HepG2 (cell line): ENCODE results near the gene FZD4. TPM values are rescaled to one million over a fixed set of nuclear protein-coding genes. Genes with fewer than 3 reads are reported as not detected.

Experiments used
- ATAC-seq: fragments of 200-7000 bp; cut with Tn5 transposase; 3 replicates; pipeline ENCODE4 v1.9.1; 2020; ENCODE audit warnings: mild to moderate bottlenecking, moderate library complexity
- BruUV-seq: library from RNA; stranded (reverse); fragments of 400-500 nt; replicated peaks from 2 replicates; lab custom pipeline; 2021; lab: Mats Ljungman, UMichigan
- CTCF ChIA-PET: fragments of 300-600 bp; formaldehyde crosslinking; extraction: SDS; loops from one replicate; lab custom pipeline; 2021; ENCODE audit warnings: low total read pairs, inconsistent platforms, low intra/inter-chr PET ratio; lab: Yijun Ruan, JAX
- POLR2A ChIA-PET: fragments of 350-600 bp; sonication (Branson Sonifier 250); formaldehyde crosslinking; loops from one replicate; lab custom pipeline; 2020; ENCODE audit warnings: antibody characterized with exemption, inconsistent platforms; lab: Yijun Ruan, JAX
- DNase-seq: peaks from one replicate; pipeline ENCODE4 v3.0.0-alpha.2; 2015; ENCODE audit warnings: low spot score
- FAIRE-seq: peaks from 3 replicates; lab custom pipeline; 2011; peaks lifted over from hg19 to GRCh38; lab: Jason Lieb, UNC
- H2AFZ ChIP-seq: one replicate; pipeline ENCODE4 v1.6.1; 2011; ENCODE audit warnings: low read length, inconsistent platforms
- H3K27ac ChIP-seq: fragments of 300-600 bp; 3 replicates; pipeline ENCODE4 v1.8.0; 2011; ENCODE audit warnings: mixed run types, mild to moderate bottlenecking, mixed read lengths, low read length, inconsistent platforms; ENCODE audit not compliant: insufficient read depth; ENCODE audit errors: extremely low read length
- H3K27me3 ChIP-seq, 2 experiments: fragments of 200-600 bp in 1 of 2; 2 replicates in 1 of 2; 3 replicates in 1 of 2; pipeline versions ENCODE4 v1.6.0 to v1.8.0; 2011; ENCODE audit warnings: low read length in 2 of 2, mild to moderate bottlenecking in 2 of 2, moderate library complexity in 2 of 2, inconsistent platforms in 1 of 2; ENCODE audit not compliant: insufficient read depth in 2 of 2, control insufficient read depth in 1 of 2
- H3K36me3 ChIP-seq, 2 experiments: fragments of 200-600 bp in 1 of 2; replicated peaks in 1 of 2; 2 replicates in 1 of 2; 3 replicates in 1 of 2; pipeline versions ENCODE4 v1.5.1 to v1.8.0; 2011; ENCODE audit warnings: low read length in 2 of 2, inconsistent platforms in 1 of 2; ENCODE audit not compliant: insufficient read depth in 2 of 2, control insufficient read depth in 1 of 2
- H3K4me1 ChIP-seq: 2 replicates; pipeline ENCODE4 v1.5.1; 2012; ENCODE audit warnings: low read length, inconsistent platforms; ENCODE audit not compliant: insufficient read depth
- H3K4me2 ChIP-seq: 2 replicates; pipeline ENCODE4 v1.6.0; 2011; ENCODE audit warnings: low read depth, low read length, inconsistent platforms
- H3K4me3 ChIP-seq, 3 experiments: fragments of 200-600 bp in 1 of 3; sonication (generic), shearing (Covaris generic) in 1 of 3; replicated peaks in 1 of 3; 2 replicates each; pipeline ENCODE4 v1.5.1; 2011 to 2016; ENCODE audit warnings: low read length in 3 of 3, inconsistent platforms in 2 of 3, low read depth in 2 of 3, mild to moderate bottlenecking in 2 of 3, control low read depth in 1 of 3, mixed read lengths in 1 of 3; ENCODE audit not compliant: insufficient read depth in 1 of 3
- H3K79me2 ChIP-seq: one replicate; pipeline ENCODE4 v1.6.1; 2011; ENCODE audit warnings: low read length, inconsistent platforms; ENCODE audit not compliant: insufficient read depth
- H3K9ac ChIP-seq: 2 replicates; pipeline ENCODE4 v1.6.0; 2011; ENCODE audit warnings: mild to moderate bottlenecking, low read depth, low read length, inconsistent platforms; ENCODE audit not compliant: insufficient read depth
- H3K9me3 ChIP-seq: 2 replicates; pipeline ENCODE4 v1.5.1; 2012; ENCODE audit warnings: mild to moderate bottlenecking, low read length
- H4K20me1 ChIP-seq: 2 replicates; pipeline ENCODE4 v1.6.0; 2011; ENCODE audit warnings: inconsistent platforms, mild to moderate bottlenecking, low read length, moderate library complexity; ENCODE audit not compliant: insufficient read depth
- ARID4A ChIP-seq: sonication (generic); formaldehyde crosslinking; IDR thresholded peaks from 2 replicates; pipeline ENCODE4 v1.5.0; 2020; ENCODE audit warnings: mild to moderate bottlenecking, missing genetic modification reagents, borderline replicate concordance
- ARID5B ChIP-seq: IDR thresholded peaks from 2 replicates; pipeline ENCODE4 v1.4.0; 2020; ENCODE audit warnings: mild to moderate bottlenecking, missing genetic modification reagents
- GABPA ChIP-seq, 2 experiments: IDR thresholded peaks; 2 replicates each; pipeline ENCODE4 v1.6.1; 2011 to 2016; ENCODE audit warnings: low read depth in 2 of 2, low read length in 1 of 2, missing biosample characterization in 1 of 2, missing genetic modification characterization in 1 of 2
- HHEX ChIP-seq: IDR thresholded peaks from 2 replicates; pipeline ENCODE4 v1.6.1; 2016; ENCODE audit warnings: control low read depth
- KDM1A ChIP-seq: IDR thresholded peaks from 2 replicates; pipeline ENCODE4 v1.6.1; 2016; ENCODE audit warnings: missing compliant biosample characterization
- MAFG ChIP-seq: sonication (generic); formaldehyde crosslinking; IDR thresholded peaks from 2 replicates; pipeline ENCODE4 v1.5.1; 2020; ENCODE audit warnings: mild to moderate bottlenecking, missing genetic modification reagents
- NFRKB ChIP-seq: fragments of 450-650 bp; IDR thresholded peaks from 2 replicates; pipeline ENCODE4 v1.6.1; 2017
- SRSF1 ChIP-seq: fragments of 200-400 bp; formaldehyde crosslinking; optimal IDR thresholded peaks from 2 replicates; pipeline ENCODE3; 2017; ENCODE audit warnings: mild to moderate bottlenecking, low read depth, low read length, moderate library complexity
- ZBTB44 ChIP-seq: sonication (generic); formaldehyde crosslinking; IDR thresholded peaks from 2 replicates; pipeline ENCODE4 v1.4.0; 2020; ENCODE audit warnings: missing genetic modification reagents
- ZC3H13 ChIP-seq: sonication (generic); formaldehyde crosslinking; IDR thresholded peaks from 2 replicates; pipeline ENCODE4 v1.8.1; 2023; ENCODE audit warnings: mild to moderate bottlenecking, missing genetic modification reagents, moderate library complexity
- ZFX ChIP-seq: sonication (generic); formaldehyde crosslinking; IDR thresholded peaks from 2 replicates; pipeline ENCODE4 v1.4.0; 2020; ENCODE audit warnings: mild to moderate bottlenecking, low read depth, missing genetic modification reagents, moderate library complexity
- ZMAT5 ChIP-seq: sonication (generic); formaldehyde crosslinking; IDR thresholded peaks from 2 replicates; pipeline ENCODE4 v1.5.0; 2020; ENCODE audit warnings: mild to moderate bottlenecking, low read depth, missing genetic modification reagents, borderline replicate concordance
- ZNF256 ChIP-seq: sonication (generic); formaldehyde crosslinking; conservative IDR thresholded peaks from 2 replicates; pipeline ENCODE4 v1.4.0; 2020; ENCODE audit warnings: missing genetic modification reagents
- ZNF260 ChIP-seq: sonication (generic); formaldehyde crosslinking; IDR thresholded peaks from 2 replicates; pipeline ENCODE4 v1.4.0; 2020; ENCODE audit warnings: missing genetic modification reagents, low read depth, mild to moderate bottlenecking, borderline replicate concordance
- whole genome bisulfite sequencing: methylation state at CpG from one replicate; pipeline ENCODE4 v1.1.6; 2017; ENCODE audit warnings: low lambda C conversion rate; 5-methylcytosine and 5-hydroxymethylcytosine counted together
- in situ Hi-C: cut with HindIII; loops from 2 replicates; pipeline ENCODE4 v1.10.0; 2017; ENCODE audit warnings: low pct_unique_long_range_greater_than_20kb; ENCODE audit not compliant: extremely low pct_ligation_motif_present
- intact Hi-C: fragments of 100-400 bp; cut with micrococcal nuclease; formaldehyde crosslinking; loops from one replicate; pipeline ENCODE4 v1.10.0; 2022; ENCODE audit not compliant: unreplicated experiment
- polyA plus RNA-seq, 8 experiments: library from polyadenylated mRNA; depleted of rRNA in 3 of 8; stranded (reverse) in 7 of 8; unstranded in 1 of 8; fragments of >200 nt; fragmentation: Illumina TruSeq in 4 of 8; extraction: Trizol in 4 of 8; gene quantifications; 2 replicates each; pipeline versions ENCODE4 v1.2.1 to v1.2.3, GENCODE V29; 2011 to 2016; ENCODE audit warnings: low read depth in 4 of 8, missing spikeins in 1 of 8, mixed read lengths in 1 of 8; ENCODE audit not compliant: insufficient read depth in 1 of 8
- total RNA-seq, 5 experiments: library from RNA; depleted of rRNA; stranded (reverse); fragments of >200 nt; fragmentation: Illumina TruSeq; extraction: Trizol; gene quantifications; 2 replicates each; pipeline ENCODE4 v1.2.3, GENCODE V29; 2016; ENCODE audit warnings: low read depth in 1 of 5

The FZD4 gene
- total and polyA plus RNA-seq, 2 of the 13 experiments (the other 11 are each of a cell fraction or from before 2014, with no cell fraction given), result 46.5 to 70.4 TPM

GRCh38 chr11:86898689-86899088 lies 56.5 kb downstream of the FZD4 start (continued):
- TF ChIP-seq ARID5B (CRISPR knock-in tag) (no peak), KDM1A (CRISPR knock-in tag) (no peak), ZNF260 (CRISPR knock-in tag) (no peak), ZC3H13 (CRISPR knock-in tag) (no peak)

- intact Hi-C loops (no loop called here), in situ Hi-C loops (no loop called here)
- no peak for ATAC-seq
- CTCF ChIA-PET, result no interaction called here
- no peaks in the 10 kb centered on the region for H3K79me2 ChIP-seq
- peaks cover 0 to 9% of the 10 kb centered on the region in 2 experiments; a peak in 2 of 5 replicates for H3K27me3 ChIP-seq
- TF ChIP-seq ARID4A (no peak), NFRKB (no peak), HHEX (CRISPR knock-in tag) (no peak), ZMAT5 (no peak), SRSF1 (no peak), ZBTB44 (CRISPR knock-in tag) (no peak), ZFX (CRISPR knock-in tag) (no peak), ZNF256 (no peak), GABPA (IDR thresholded peaks at IDR 0.05; ENCODE audit: low read depth, low read length) (no peak), GABPA (CRISPR knock-in tag; IDR thresholded peaks at IDR 0.05; ENCODE audit: low read depth) (no peak), MAFG (no peak)
- TF ChIP-seq, all 625 proteins: peak for 0
- Histone ChIP-seq H3K4me3 (no peak overlapping the region), H3K36me3 (no peaks in the 10 kb centered on the region), H4K20me1 (no peaks in the 10 kb centered on the region), H3K27ac (no peak overlapping the region), H2AFZ (no peak overlapping the region), H3K9ac (no peak overlapping the region), H3K9me3 (no peaks in the 10 kb centered on the region), H3K4me2 (no peak overlapping the region), H3K4me1 (no peaks in the 10 kb centered on the region)
- DNase-seq (no peak), FAIRE-seq (no peak)
- POLR2A ChIA-PET, result no interaction called here
- BruUV-seq, result no TSS peak
- 27% methylated on average over 5 of the region's 5 CpGs for WGBS
Measured at GRCh38 chr11:86896441-86896841, 58.8 kb downstream of the FZD4 start.
